ENCODE data around the gene COL4A2.

Gene COL4A2

GRCh38 chr13:110419381-110419791 lies 112.3 kb downstream of the COL4A2 start:
- DNase-seq (ENCODE audit: low read depth): no peak

DNA sequence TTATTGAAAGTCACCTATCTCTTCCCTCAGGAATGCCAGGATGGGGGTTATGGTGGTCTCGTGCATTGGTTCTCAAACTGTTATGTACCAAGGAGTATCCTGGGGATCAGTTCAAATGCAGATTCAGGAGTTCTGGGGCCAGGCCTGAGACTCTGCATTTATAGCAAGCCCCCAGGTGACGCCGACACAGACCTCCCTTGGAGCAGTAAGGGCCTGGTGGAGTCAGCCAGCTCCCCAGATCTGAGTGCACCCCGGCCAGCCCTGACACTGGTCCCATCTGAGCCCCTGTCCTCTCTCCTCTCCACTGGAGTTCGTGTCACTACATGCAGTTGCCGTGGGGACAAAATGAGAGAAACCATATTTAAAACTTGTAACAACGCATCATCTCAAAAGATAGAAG lies 112.9 kb downstream of the COL4A2 start:
- no peak for DNase-seq (ENCODE audit: low read depth)

GRCh38 chr13:110420626-110421025 lies 113.5 kb downstream of the COL4A2 start:
- no peak for DNase-seq (ENCODE audit: low read depth)

DNA sequence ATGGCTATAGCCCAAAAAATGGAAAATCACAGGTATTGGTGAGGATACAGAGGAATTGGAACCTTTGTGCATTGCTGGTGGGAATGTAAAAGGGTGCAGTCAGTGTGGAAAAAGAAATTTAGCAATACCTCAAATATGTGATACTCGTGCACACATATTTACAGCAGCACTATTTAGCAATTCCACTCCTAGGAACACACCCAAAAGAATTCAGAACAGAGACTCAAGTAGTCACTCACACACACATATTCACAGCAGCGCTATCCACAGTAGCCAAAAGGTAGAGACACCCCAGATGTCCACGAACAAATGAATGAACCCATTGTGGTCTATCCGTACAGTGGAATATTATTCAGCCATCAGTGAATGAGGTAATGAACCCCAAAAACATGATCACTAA lies 114.0 kb downstream of the COL4A2 start:
- DNase-seq (ENCODE audit: low read depth): no peak

GRCh38 chr13:110421696-110422385 lies 114.8 kb downstream of the COL4A2 start:
- no peak for DNase-seq (ENCODE audit: low read depth)

DNA sequence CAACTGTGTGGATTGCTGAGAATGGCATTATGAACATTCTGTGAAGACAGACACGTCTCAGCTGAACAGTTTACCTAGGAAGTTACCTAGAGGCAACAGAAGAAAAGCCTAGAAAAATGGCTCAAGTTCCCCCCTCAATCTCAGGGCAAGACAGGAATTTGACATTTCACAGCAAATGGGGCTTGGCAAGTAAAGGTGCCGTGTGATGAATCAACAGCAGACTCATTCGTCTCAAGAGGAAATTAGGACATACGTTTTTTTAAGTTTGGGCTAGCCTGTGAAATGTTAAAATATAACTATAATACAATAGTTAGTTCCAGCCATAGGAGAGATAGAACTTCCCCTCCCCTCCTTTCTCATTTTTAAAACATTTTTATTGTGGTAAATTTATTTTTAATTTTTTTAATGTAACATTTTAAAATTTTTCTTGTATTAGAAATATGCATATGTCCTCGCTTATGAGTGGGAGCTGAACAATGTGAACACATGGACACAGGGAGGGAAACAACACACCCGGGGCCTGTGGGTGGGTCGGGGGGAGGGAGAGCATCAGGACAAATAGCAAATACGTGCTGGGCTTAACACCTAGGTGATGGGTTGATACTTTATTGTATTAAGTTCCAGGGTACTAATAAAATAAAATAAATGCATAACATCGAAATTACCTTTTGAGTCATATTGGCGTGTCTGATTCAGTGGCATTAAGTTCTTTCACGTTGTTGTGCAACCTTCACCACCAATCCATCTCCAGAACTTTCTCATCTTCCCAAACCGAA lies 116.0 kb downstream of the COL4A2 start:
- DNase-seq (ENCODE audit: low read depth): no peak

DNA sequence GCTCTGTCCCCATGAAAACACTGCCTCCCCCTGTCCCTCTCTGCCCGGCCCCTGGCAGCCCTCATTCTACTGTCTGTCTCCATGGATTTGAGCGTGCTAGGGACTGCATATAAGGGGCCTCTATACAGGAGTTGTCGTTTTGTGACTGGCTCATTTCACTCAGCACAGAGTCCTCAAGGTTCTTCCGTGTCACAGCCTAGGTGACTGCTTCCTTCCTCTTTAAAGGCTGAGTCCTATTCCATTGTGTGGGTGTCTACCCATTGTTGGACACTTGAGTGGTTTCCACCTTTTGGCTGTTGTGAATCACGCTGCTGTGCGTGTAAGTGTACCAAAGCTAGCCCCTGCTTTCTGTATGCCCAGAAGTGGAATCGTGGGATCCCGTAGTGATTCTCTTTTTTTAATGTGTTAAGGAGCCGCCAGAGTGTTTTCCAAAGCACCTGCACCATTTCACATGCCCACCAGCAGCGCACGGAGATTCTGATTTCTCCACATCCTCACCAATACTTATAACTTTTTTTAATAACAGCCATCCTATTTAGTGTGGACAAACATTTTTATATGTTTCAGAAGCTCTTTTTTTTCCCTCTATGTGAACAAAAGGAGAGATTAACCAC lies 116.7 kb downstream of the COL4A2 start:
- DNase-seq (ENCODE audit: low read depth): no peak

GRCh38 chr13:110424569-110425443 lies 117.7 kb downstream of the COL4A2 start:
- DNase-seq (ENCODE audit: low read depth): no peak

DNA sequence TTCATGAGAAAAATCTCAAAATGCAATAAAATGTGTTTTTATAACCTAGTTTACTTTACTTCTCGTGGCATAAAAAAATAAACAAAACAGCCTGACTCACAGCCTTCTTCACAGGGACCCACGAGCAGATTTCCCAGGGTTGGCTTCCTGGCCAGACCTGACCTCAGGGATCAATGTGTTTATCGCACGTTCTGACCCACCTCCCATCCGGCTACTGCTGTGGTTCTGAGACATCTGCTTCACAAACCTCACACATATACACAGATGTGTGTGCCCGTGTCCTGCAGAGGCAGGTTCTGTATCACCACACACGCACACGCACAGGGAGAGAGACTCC lies 118.3 kb downstream of the COL4A2 start:
- DNase-seq (ENCODE audit: low read depth): no peak

DNA sequence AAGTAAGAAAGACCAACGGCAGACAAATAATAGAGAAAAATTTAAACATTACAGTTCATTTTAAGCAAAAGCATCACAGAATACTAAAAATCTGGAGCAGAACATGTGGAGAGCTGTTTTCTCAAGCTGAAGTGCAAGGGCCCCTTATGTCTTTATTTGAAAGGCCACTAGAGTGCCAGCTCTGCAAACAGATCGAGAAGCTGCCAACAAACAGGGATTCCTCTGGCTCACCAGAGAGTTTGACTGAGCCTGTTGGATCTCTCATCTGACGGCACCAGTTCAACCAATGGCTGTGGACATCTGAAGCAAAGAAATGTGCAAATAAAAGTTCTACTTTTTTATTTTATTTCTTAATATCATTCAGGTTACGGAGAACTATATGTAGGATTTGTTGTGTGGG lies 119.7 kb downstream of the COL4A2 start:
- DNase-seq (ENCODE audit: low read depth): no peak

DNA sequence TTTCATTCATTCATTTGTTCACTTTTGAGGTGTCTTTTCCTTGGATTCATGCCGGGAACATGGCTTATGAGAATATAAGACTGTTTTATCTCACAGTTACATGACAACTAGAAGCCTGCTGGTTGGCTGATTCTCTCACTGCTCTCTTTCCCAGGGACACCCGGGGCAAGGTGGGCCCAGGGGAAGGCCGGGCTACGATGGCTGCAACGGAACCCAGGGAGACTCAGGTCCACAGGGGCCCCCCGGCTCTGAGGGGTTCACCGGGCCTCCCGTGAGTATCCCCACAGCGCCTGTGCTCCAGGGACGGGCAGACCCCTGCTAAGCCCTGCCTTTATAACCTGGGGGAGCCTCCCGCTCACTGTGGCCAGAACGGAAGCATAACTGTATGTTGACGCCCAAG lies 121.2 kb downstream of the COL4A2 start:
- no peak for DNase-seq (ENCODE audit: low read depth)

GRCh38 chr13:110430391-110431336 lies 123.6 kb downstream of the COL4A2 start:
- no peak for DNase-seq (ENCODE audit: low read depth)

DNA sequence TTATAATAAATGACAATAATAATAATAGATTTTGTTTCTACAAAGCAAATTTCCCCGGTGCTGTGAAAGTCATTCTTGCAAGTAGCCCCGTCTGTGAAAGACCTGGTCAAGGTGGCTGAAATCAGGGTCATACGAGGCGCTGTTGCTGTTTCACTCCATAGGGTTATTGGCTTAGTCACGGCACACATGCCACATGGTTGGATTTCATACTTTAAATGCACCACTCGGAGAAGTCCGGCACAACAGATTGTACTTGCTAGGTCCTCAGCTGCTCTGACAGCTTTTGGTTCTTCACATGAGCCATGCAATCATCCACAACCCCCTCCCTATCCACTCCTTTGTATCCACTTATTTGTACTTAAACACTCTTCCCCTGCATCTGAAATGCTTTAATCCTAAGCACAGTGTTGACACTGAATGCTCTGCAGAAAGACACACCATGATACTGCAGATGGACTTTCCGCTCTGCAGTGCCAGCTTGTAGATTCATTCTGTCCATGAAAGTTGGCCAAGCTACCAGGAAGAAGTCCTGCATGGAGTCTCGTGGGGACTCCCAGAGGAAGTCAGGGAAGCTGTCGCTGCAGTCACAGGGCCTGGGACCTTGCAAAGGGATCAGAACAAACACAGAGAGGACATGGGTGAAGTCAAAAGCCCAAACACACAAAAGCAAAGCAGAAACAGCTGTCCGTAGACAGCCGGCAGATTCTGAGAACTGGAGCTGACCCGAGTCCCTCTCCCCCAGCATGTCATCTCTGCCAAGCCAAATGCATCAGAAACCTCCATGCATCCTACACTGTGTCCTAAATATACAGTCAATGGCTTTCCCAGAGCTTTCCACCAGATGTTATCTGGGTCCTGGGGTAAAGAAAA lies 124.6 kb downstream of the COL4A2 start:
- no peak for DNase-seq (ENCODE audit: low read depth)

- no peak for DNase-seq (ENCODE audit: low read depth)
Measured at GRCh38 chr13:110432522-110432921, 125.4 kb downstream of the COL4A2 start.

DNA sequence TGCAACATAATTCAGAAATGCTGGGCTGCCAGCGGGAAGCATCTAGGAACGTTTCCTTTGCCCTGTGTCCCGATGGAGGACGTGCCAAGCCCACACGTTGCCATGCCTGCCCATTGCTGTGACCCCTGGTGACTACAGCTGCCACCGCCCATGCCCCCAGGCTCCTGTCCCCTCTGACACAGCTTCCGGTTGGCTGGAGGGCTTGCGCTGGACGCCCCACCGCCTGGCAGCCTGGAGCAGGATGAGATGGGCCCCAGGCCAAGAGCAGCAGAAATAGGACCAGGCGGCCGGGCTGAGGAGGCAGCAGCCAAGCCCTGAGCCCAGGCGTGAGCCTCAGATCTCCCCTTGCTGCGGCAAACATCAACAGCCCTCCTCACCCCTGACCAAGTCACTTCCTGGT lies 125.9 kb downstream of the COL4A2 start:
- no peak for DNase-seq (ENCODE audit: low read depth)

- no peak for DNase-seq (ENCODE audit: low read depth)
Measured at GRCh38 chr13:110434629-110435028, 127.5 kb downstream of the COL4A2 start.

GRCh38 chr13:110435331-110435730 lies 128.2 kb downstream of the COL4A2 start:
- DNase-seq (ENCODE audit: low read depth): no peak

GRCh38 chr13:110436276-110436675 lies 129.2 kb downstream of the COL4A2 start:
- DNase-seq (ENCODE audit: low read depth): no peak

- no peak for DNase-seq (ENCODE audit: low read depth)
Measured at GRCh38 chr13:110436786-110437370, 129.8 kb downstream of the COL4A2 start.

DNA sequence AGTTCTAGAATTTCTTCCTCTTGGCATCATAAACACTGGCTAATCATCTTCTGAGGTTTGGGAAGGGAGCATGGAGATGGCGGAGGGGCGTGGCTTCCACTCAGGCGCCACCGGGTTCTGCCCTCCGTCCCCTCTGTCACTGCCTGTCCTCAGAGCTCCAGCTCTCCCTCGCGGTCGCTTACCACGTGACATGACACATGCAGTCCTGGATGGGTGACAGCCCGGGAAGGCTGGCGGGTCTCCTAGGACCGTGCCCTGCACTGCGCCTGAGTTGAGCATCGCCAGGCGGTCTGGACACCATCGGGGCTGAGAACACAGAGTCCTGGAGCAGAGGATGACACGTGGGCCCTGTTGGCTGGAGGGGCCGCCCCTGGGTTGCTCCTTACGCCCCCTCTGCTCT lies 131.1 kb downstream of the COL4A2 start:
- no peak for DNase-seq (ENCODE audit: low read depth)
